Omental fat pad (tissue), 4 donors: Measurements from ENCODE around the gene SLC37A1. TPM values are rescaled to one million over a fixed set of nuclear protein-coding genes. Genes with fewer than 3 reads are reported as not detected.

ENCODE experiments used
- ATAC-seq: fragments of 150-250 bp; one replicate; pipeline ENCODE4 v1.9.1; 2016; ENCODE audit warnings: mild to moderate bottlenecking, moderate library complexity; ENCODE audit not compliant: low FRiP score
- DNase-seq: peaks from one replicate; pipeline ENCODE4 v3.0.0-alpha.2; 2019; ENCODE audit warnings: low spot score
- total RNA-seq, 4 donors: library from RNA; depleted of rRNA; stranded (reverse); fragments of >200 nt; gene quantifications; one replicate each; pipeline ENCODE4 v1.1.0, GENCODE V29; 2016
- TF ChIP-seq, protein P1 (sequence below), 3 donors: fragments of 450-650 bp; IDR thresholded peaks; one replicate each; pipeline ENCODE4 v1.5.1; 2016 to 2017; ENCODE audit warnings: antibody characterized with exemption in 3 of 3, mild to moderate bottlenecking in 3 of 3, moderate library complexity in 2 of 3

Gene SLC37A1
- total RNA-seq, 4 donors from 2014 or later: 4.6 to 11.0 (median 6.0) TPM

DNA sequence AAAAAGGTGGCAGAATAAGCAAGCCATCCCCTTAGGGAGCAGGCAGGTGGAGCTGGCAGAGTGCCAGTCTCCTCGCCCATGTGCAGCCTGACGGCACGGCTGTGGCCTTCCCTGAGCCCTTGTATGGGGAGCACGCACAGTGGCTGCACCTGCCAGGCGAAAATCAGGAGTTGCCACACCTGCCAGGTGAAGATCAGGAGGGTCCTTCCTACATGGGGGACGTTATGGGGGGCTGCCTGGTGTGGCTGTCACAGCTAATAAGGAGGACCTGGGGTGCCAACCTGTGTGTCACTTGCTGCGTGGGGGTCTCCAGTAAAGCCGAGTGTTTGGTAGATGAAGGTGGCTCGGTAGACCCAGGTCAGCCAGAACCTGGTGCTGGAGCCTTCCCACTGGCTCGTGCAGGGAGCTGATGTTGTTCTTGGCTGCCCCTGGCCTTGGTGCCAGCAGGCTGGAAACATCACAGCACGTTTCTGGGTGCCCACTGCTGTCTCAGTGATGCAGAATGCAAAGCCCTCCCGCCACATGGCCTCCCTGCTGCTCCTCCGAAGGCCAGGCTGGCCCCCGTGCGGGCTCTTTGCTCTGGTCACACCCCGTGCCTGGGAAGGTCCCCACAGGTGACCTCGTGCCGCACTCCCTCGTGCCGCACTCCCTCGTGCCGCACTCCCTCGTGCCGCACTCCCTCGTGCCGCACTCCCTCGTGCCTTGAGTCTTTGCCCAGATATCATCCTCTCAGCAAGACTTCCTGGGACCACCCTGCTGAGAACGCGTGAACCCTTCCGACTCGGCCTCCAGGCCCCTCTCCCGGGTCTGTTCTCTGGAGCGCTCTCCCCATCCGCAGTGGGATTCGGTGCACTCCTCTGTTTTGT, 55.4 kb downstream of the SLC37A1 start:
- DNase-seq: no peak
- ATAC-seq: no peak
- TF ChIP-seq, protein P1, sequence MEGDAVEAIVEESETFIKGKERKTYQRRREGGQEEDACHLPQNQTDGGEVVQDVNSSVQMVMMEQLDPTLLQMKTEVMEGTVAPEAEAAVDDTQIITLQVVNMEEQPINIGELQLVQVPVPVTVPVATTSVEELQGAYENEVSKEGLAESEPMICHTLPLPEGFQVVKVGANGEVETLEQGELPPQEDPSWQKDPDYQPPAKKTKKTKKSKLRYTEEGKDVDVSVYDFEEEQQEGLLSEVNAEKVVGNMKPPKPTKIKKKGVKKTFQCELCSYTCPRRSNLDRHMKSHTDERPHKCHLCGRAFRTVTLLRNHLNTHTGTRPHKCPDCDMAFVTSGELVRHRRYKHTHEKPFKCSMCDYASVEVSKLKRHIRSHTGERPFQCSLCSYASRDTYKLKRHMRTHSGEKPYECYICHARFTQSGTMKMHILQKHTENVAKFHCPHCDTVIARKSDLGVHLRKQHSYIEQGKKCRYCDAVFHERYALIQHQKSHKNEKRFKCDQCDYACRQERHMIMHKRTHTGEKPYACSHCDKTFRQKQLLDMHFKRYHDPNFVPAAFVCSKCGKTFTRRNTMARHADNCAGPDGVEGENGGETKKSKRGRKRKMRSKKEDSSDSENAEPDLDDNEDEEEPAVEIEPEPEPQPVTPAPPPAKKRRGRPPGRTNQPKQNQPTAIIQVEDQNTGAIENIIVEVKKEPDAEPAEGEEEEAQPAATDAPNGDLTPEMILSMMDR (IDR thresholded peaks at IDR 0.05): no peak

DNA sequence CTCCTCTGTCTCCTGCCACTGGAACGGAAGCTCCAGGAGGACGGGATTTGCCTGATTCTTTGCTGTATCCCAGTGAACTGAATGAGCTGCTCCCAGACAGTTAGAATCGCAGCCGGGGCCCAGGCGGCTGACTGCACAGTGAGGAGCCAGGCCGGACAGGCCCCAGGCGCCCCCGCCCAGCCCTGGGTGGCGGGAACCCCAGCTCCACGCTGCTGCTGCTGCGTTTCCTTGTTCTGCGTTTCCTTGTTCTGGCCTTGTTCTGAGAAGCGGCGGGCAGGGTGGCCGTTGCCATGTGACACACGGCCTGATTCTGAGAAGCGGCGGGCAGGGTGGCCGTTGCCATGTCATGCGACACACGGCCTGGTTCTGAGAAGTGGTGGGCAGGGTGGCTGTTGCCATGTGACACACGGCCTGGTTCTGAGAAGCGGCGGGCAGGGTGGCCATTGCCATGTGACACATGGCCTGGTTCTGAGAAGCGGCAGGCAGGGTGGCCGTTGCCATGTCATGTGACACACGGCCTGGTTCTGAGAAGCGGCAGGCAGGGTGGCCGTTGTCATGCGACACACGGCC, 56.2 kb downstream of the SLC37A1 start:
- no peak for ATAC-seq
- DNase-seq: no peak
- TF ChIP-seq, protein P1 (IDR thresholded peaks at IDR 0.05): no peak

DNA sequence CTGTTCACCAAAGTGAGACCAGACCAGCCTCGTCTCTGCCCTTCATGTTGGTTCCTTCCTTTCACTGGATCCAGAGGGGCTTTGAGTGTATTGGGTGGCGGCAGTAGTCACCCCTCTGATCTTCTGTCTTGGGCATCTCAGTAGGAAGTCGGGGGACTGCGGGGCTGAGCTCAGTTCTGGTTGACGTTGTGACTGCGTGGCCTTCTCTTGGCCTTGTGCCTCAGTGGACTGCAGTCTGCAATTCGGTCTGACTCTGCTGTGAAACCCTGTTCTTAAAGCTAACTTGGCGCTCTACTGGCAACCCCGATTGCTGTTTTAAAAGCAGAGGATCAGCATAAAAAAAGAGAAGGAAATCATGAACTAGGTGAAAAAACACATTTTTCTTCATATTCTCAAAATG, 56.7 kb downstream of the SLC37A1 start:
- TF ChIP-seq, protein P1 (IDR thresholded peaks at IDR 0.05): no peak

GRCh38 chr21:42570841-42571387, 57.3 kb downstream of the SLC37A1 start:
- TF ChIP-seq, protein P1 (IDR thresholded peaks at IDR 0.05): no peak
- DNase-seq: no peak
- ATAC-seq: no peak

More for the DNA sequence above, 56.7 kb downstream of the SLC37A1 start:
- no peak for DNase-seq
- ATAC-seq: no peak

GRCh38 chr21:42571391-42572150, 57.9 kb downstream of the SLC37A1 start:
- DNase-seq (no peak), ATAC-seq (no peak)
- TF ChIP-seq, protein P1 (IDR thresholded peaks at IDR 0.05): no peak

DNA sequence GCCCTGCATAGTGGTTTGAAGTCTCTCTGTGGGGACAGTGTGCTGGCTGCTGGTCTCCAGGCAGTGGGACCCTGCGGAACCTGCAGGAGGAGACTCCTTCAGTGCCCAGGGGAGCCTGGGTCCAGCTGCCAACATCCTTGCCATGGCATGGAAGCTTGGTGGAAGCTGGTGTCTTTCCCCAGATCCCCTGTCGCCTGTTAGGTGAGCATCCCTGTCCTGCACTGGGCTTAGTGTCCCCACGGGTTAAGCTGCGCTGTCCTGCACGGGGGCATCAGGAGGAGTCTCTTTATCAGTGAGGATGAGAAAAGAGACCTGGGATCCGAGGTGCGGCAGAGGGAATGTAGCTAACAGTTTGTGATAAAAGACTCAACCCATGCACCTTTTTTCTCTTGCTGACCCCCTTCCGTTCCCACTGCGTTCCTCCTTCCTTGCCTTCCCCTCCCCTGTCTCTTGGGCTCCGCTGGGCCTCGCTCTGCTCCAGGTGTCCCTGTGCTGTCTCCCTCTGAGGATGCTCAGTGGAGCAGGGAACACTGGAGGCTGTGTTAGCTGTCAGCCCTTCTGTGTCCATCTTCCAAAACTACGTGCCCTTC, 59.3 kb downstream of the SLC37A1 start:
- TF ChIP-seq, protein P1 (IDR thresholded peaks at IDR 0.05): no peak
- ATAC-seq: no peak
- DNase-seq: no peak
